Endothelial cell of umbilical vein (primary cell): ENCODE measurements around the gene SCNN1B. TPM values are rescaled to one million over a fixed set of nuclear protein-coding genes. Genes with fewer than 3 reads are reported as not detected.

ENCODE experiments used
- BruUV-seq: library from RNA; stranded (reverse); fragments of 400-500 nt; replicated peaks from 2 replicates; lab custom pipeline; 2021; lab: Mats Ljungman, UMichigan
- CTCF ChIA-PET: fragments of 300-600, 350-600 bp; sonication (Branson Sonifier 250); formaldehyde crosslinking; loops from one replicate; lab custom pipeline; 2021; ENCODE audit warnings: antibody characterized with exemption, inconsistent platforms; lab: Charles Lee
- POLR2A ChIA-PET: fragments of 300-600, 350-600 bp; sonication (Branson Sonifier 250); formaldehyde crosslinking; loops from one replicate; lab custom pipeline; 2021; ENCODE audit warnings: antibody characterized with exemption, inconsistent platforms; lab: Charles Lee
- DNase-seq: peaks from one replicate; pipeline ENCODE4 v3.0.0-alpha.2; 2011; ENCODE audit warnings: low read depth, low spot score
- FAIRE-seq: peaks from 2 replicates; lab custom pipeline; 2011; peaks lifted over from hg19 to GRCh38; lab: Jason Lieb, UNC
- H2AFZ ChIP-seq: 2 replicates; pipeline ENCODE4 v1.6.0; 2012; ENCODE audit warnings: low read depth, low read length, control low read depth, inconsistent platforms
- H3K27ac ChIP-seq: 2 replicates; pipeline ENCODE4 v1.5.1; 2011; ENCODE audit warnings: low read depth, mild to moderate bottlenecking, control low read depth, low read length, moderate library complexity; ENCODE audit not compliant: insufficient read depth
- H3K27me3 ChIP-seq, 2 experiments: 2 replicates each; pipeline versions ENCODE4 v1.6.0 to v1.6.1; 2011; ENCODE audit warnings: low read length in 2 of 2, mixed read lengths in 1 of 2; ENCODE audit not compliant: control insufficient read depth in 2 of 2, insufficient read depth in 2 of 2
- H3K36me3 ChIP-seq, 2 experiments: 2 replicates in 1 of 2; 3 replicates in 1 of 2; pipeline ENCODE4 v1.5.1; 2011; ENCODE audit warnings: low read length in 2 of 2, mild to moderate bottlenecking in 1 of 2, moderate library complexity in 1 of 2; ENCODE audit not compliant: control insufficient read depth in 2 of 2, insufficient read depth in 2 of 2; ENCODE audit errors: extremely low read depth in 1 of 2
- H3K4me1 ChIP-seq: 3 replicates; pipeline ENCODE4 v1.5.1; 2011; ENCODE audit warnings: mild to moderate bottlenecking, low read length; ENCODE audit not compliant: control insufficient read depth, insufficient read depth; ENCODE audit errors: extremely low read depth
- H3K4me2 ChIP-seq: 2 replicates; pipeline ENCODE4 v1.6.1; 2011; ENCODE audit warnings: low read length, control low read depth, mixed read lengths; ENCODE audit not compliant: insufficient read depth
- H3K4me3 ChIP-seq, 3 experiments: fragments of 200-600 bp in 1 of 3; sonication (generic), shearing (Covaris generic) in 1 of 3; replicated peaks in 1 of 3; 2 replicates each; pipeline ENCODE4 v1.5.1; 2011 to 2016; ENCODE audit warnings: control low read depth in 3 of 3, low read length in 3 of 3, mild to moderate bottlenecking in 2 of 3, inconsistent platforms in 1 of 3, low read depth in 1 of 3, moderate library complexity in 1 of 3; ENCODE audit not compliant: insufficient read depth in 1 of 3
- H3K79me2 ChIP-seq: 2 replicates; pipeline ENCODE4 v1.6.0; 2012; ENCODE audit warnings: low read length, inconsistent platforms; ENCODE audit not compliant: control insufficient read depth, insufficient read depth
- H3K9ac ChIP-seq: replicated peaks from 2 replicates; pipeline ENCODE3; 2011; ENCODE audit warnings: low read length, control low read depth; ENCODE audit not compliant: insufficient read depth; ENCODE audit errors: extremely low read depth
- H3K9me1 ChIP-seq: replicated peaks from 3 replicates; pipeline ENCODE4 v1.6.0; 2011; ENCODE audit warnings: mild to moderate bottlenecking, low read length; ENCODE audit not compliant: control insufficient read depth, insufficient read depth; ENCODE audit errors: extremely low read depth
- H3K9me3 ChIP-seq: replicated peaks from 2 replicates; pipeline ENCODE4 v1.5.1; 2012; ENCODE audit warnings: low read length, inconsistent platforms; ENCODE audit not compliant: control insufficient read depth, insufficient read depth
- H4K20me1 ChIP-seq: replicated peaks from 2 replicates; pipeline ENCODE3; 2011; ENCODE audit warnings: mild to moderate bottlenecking, low read length; ENCODE audit not compliant: control insufficient read depth, insufficient read depth; ENCODE audit errors: extremely low read depth
- CTCF ChIP-seq, 2 donors: IDR thresholded peaks; 1 replicate in 1 of 2; 2 replicates in 1 of 2; pipeline ENCODE4 v1.5.1; 2011; ENCODE audit warnings: low read length in 2 of 2, mild to moderate bottlenecking in 2 of 2, moderate library complexity in 2 of 2, control low read depth in 1 of 2, inconsistent platforms in 1 of 2, low read depth in 1 of 2; ENCODE audit not compliant: insufficient read depth in 1 of 2; ENCODE audit errors: extremely low read depth in 1 of 2
- EZH2 ChIP-seq: IDR thresholded peaks from 2 replicates; pipeline ENCODE4 v1.6.1; 2012; ENCODE audit warnings: borderline replicate concordance, low read depth, mild to moderate bottlenecking, moderate library complexity, low read length, inconsistent platforms; ENCODE audit not compliant: severe bottlenecking
- FOS ChIP-seq: IDR thresholded peaks from 2 replicates; pipeline ENCODE4 v1.6.1; 2011; ENCODE audit warnings: mild to moderate bottlenecking, low read length, moderate library complexity, borderline replicate concordance; ENCODE audit not compliant: insufficient read depth
- GATA2 ChIP-seq: IDR thresholded peaks from 2 replicates; pipeline ENCODE4 v1.7.0; 2011; ENCODE audit warnings: low read depth, mild to moderate bottlenecking, moderate library complexity, mixed read lengths, low read length; ENCODE audit not compliant: insufficient read length, insufficient read depth
- JUN ChIP-seq: IDR thresholded peaks from 2 replicates; pipeline ENCODE4 v1.6.1; 2011; ENCODE audit warnings: borderline replicate concordance, low read depth; ENCODE audit not compliant: insufficient read length, insufficient read depth
- MYC ChIP-seq: IDR thresholded peaks from one replicate; pipeline ENCODE4 v1.6.1; 2011; ENCODE audit warnings: mild to moderate bottlenecking, low read depth, low read length
- POLR2A ChIP-seq: IDR thresholded peaks from 2 replicates; pipeline ENCODE4 v1.6.1; 2012; ENCODE audit warnings: low read depth, mild to moderate bottlenecking, control low read depth, low read length
- POLR2AphosphoS5 ChIP-seq: IDR thresholded peaks from 2 replicates; pipeline ENCODE4 v1.6.1; 2012; ENCODE audit warnings: low read depth, mild to moderate bottlenecking, control low read depth, low read length, moderate library complexity; ENCODE audit not compliant: insufficient read depth
- dilution Hi-C: fragments of 300-500 bp; cut with MboI; formaldehyde crosslinking; loops from one replicate; pipeline ENCODE4 v1.15.0; 2019; ENCODE audit warnings: low sequenced_read_pairs; ENCODE audit not compliant: extremely low pct_ligation_motif_present
- intact Hi-C: fragments of 100-400 bp; cut with micrococcal nuclease; formaldehyde crosslinking; loops from one replicate; pipeline ENCODE4 v1.10.0; 2022
- polyA plus RNA-seq, 4 experiments: library from polyadenylated mRNA; depleted of rRNA in 3 of 4; stranded (reverse) in 3 of 4; unstranded in 1 of 4; fragments of >200 nt; gene quantifications; 2 replicates each; pipeline versions ENCODE4 v1.2.1 to v1.2.3, GENCODE V29; 2011 to 2012; ENCODE audit warnings: missing spikeins in 1 of 4
- total RNA-seq: library from RNA; stranded (reverse); gene quantifications from 2 replicates; pipeline ENCODE4 v1.2.3, GENCODE V29; 2021
- TF ChIP-seq, protein P1 (sequence below): IDR thresholded peaks from 2 replicates; pipeline ENCODE4 v1.6.1; 2011; ENCODE audit not compliant: insufficient read depth, insufficient read length

The SCNN1B gene
- total and polyA plus RNA-seq, 2 donors (not counting 3 experiments of a cell fraction or from before 2014, with no cell fraction given): not detected

- H3K36me3 ChIP-seq: no peaks in the 10 kb centered on the region
- FAIRE-seq (no peak), DNase-seq (no peak)
- H3K9me3 ChIP-seq: no peaks in the 10 kb centered on the region
- no TSS peak for BruUV-seq
- H3K27me3 ChIP-seq: no peaks in the 10 kb centered on the region
- no peaks in the 10 kb centered on the region for H4K20me1 ChIP-seq
- no peak overlapping the region for H3K27ac ChIP-seq
- CTCF ChIA-PET: interaction anchor here (0.7 to 2.2 kb wide), 4 partner anchors 10 to 105 kb away, joined by 3 to 10 read pairs (median 6); no protein-coding TSS in a partner anchor
- TF ChIP-seq EZH2: no peak
- no peak for TF ChIP-seq MYC
- TF ChIP-seq POLR2A: no peak
- no peak for TF ChIP-seq GATA2
- no peak for TF ChIP-seq POLR2AphosphoS5
- H3K4me2 ChIP-seq: no peak overlapping the region
- no peaks in the 10 kb centered on the region for H3K9me1 ChIP-seq
- intact Hi-C loops (no loop called here), dilution Hi-C loops (no loop called here)
- no peak overlapping the region for H2AFZ ChIP-seq
- no peaks in the 10 kb centered on the region for H3K4me1 ChIP-seq
- H3K79me2 ChIP-seq: no peaks in the 10 kb centered on the region
- H3K4me3 ChIP-seq: no peak overlapping the region
- POLR2A ChIA-PET: no interaction called here
- no peak overlapping the region for H3K9ac ChIP-seq
Observed at GRCh38 chr16:23330583-23331249, 28.6 kb downstream of the SCNN1B start.

DNA sequence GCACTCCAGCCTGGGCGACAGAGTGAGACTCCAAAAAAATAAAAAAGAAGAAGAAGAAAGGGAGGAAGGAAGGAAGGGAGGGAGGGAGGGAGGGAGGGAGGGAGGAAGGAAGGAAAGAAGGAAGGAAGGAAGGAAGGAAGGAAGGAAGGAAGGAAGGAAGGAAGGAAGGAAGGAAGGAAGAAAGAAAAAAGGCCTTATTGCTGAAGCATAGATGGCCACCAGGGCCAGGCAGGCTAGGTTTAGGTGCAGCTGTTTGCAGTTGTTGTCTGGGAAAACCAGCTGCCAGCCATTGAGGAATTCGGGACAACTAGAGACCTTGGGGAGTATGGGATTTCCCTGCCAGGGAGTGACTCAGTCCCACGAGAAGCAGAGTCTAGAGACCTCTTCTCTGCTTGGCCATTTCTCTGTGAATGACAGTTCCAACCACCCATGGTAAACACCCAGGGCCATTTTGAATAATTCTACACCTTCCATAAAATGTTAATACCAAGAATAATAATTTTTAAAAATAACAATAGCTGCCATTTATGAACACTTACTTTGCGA, 31.0 kb downstream of the SCNN1B start:
- Histone ChIP-seq H3K27me3 (no peaks in the 10 kb centered on the region), H3K4me3 (no peak overlapping the region), H3K4me1 (no peaks in the 10 kb centered on the region), H4K20me1 (no peaks in the 10 kb centered on the region), H3K9ac (no peak overlapping the region), H3K79me2 (no peaks in the 10 kb centered on the region), H3K9me1 (no peaks in the 10 kb centered on the region), H2AFZ (no peak overlapping the region), H3K36me3 (no peaks in the 10 kb centered on the region), H3K4me2 (no peak overlapping the region), H3K27ac (no peak overlapping the region), H3K9me3 (no peaks in the 10 kb centered on the region)
- BruUV-seq: no TSS peak
- dilution Hi-C loops: no loop called here
- ChIA-PET CTCF (no interaction called here), POLR2A (no interaction called here)
- FAIRE-seq (no peak), DNase-seq (no peak)
- TF ChIP-seq POLR2A (no peak), JUN (no peak), CTCF (IDR thresholded peaks at IDR 0.05; ENCODE audit: extremely low read depth in 1 of 2, insufficient read depth in 1 of 2, low read depth in 1 of 2, low read length in 2 of 2) (no peak), MYC (no peak), GATA2 (no peak), POLR2AphosphoS5 (no peak), EZH2 (no peak), FOS (no peak)
- TF ChIP-seq, protein P1, sequence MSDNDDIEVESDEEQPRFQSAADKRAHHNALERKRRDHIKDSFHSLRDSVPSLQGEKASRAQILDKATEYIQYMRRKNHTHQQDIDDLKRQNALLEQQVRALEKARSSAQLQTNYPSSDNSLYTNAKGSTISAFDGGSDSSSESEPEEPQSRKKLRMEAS: no peak
- intact Hi-C loops: no loop called here
